D721Med (cell line): ENCODE results near the gene ACAD8.
"Not testable (repeated sequence)": the region's sequence is repeated elsewhere in the genome, so short reads cannot be mapped to it uniquely, and the experiment has no call there.

ENCODE experiments used
- DNase-seq: peaks from one replicate; pipeline ENCODE4 v3.0.0; 2011; ENCODE audit warnings: low spot score; ENCODE audit not compliant: insufficient read length
- FAIRE-seq: peaks from 2 replicates; lab custom pipeline; 2011; peaks lifted over from hg19 to GRCh38; lab: Jason Lieb, UNC
- TF ChIP-seq, protein P1 (sequence below): IDR thresholded peaks from 2 replicates; pipeline ENCODE4 v1.5.1; 2012; ENCODE audit warnings: mild to moderate bottlenecking, control low read depth; ENCODE audit not compliant: insufficient read depth; ENCODE audit errors: missing control alignments

ACAD8 gene

DNA sequence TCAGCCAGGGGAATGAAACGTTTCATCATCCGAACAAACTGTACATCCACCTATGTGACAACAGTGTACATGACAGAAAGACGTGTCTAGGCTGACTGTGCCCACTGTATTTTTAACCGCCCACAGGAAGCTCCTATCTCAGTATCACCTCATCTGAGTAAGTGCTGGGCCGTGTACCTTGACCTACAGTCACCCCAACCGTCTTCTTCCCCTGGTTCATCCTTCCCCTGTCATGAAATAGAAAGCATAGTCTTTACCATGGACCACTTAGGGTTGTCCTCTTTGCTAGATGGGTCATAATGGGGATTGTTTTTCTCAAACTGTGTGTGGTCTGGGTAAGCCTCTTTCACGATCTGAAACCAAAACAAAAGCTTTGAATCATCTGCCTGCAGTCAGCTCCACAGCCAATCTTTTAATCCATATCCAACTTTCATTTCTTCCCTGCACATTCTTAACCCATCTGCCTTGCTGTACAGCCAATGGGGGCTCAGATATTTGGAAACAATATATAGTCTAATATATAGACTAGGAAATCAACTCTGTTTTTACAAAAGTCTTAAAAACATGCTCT, 4.4 kb upstream of the ACAD8 start:
- DNase-seq (no peak), FAIRE-seq (no peak)
- TF ChIP-seq, protein P1, sequence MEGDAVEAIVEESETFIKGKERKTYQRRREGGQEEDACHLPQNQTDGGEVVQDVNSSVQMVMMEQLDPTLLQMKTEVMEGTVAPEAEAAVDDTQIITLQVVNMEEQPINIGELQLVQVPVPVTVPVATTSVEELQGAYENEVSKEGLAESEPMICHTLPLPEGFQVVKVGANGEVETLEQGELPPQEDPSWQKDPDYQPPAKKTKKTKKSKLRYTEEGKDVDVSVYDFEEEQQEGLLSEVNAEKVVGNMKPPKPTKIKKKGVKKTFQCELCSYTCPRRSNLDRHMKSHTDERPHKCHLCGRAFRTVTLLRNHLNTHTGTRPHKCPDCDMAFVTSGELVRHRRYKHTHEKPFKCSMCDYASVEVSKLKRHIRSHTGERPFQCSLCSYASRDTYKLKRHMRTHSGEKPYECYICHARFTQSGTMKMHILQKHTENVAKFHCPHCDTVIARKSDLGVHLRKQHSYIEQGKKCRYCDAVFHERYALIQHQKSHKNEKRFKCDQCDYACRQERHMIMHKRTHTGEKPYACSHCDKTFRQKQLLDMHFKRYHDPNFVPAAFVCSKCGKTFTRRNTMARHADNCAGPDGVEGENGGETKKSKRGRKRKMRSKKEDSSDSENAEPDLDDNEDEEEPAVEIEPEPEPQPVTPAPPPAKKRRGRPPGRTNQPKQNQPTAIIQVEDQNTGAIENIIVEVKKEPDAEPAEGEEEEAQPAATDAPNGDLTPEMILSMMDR, result no peak

DNA sequence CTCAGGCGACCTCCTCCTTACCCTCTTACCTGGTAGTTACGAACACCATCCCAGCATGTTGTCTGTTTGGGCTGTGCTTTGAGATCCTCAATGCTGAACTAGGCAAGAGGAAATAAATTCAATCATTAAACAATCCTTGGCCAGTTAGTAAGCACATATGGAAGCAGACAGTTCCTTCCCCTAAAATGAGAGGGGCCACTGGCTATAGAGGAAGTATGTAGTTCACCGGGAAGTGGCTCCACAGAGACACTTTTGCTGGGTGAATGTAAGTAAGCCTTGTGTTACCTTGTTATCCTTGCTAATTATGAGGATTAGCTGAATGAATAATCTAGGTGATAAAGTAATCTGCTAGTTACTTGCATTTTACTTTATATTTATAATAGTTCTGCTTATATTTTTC, 3.1 kb upstream of the ACAD8 start:
- TF ChIP-seq, protein P1, result no peak
- DNase-seq, result no peak
- no peak for FAIRE-seq

DNA sequence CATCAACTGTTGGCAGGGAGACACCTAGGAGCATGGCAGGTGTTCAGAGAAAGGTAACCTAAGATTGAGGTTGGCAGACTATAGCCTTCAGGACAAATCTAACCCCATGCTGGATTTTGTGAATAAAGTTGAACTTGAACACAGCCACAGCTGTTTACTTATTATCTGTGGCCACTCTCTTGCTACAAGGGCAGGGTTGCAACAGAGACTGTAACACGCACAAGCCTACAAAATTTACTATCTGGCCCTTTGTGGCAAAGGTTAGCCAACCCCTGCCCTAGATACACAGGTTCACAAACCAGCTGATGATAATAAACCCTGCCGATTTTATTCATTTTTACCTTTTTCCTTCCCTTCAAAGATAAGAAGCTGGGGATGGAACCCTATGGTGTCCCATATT, 2.7 kb upstream of the ACAD8 start:
- FAIRE-seq (no peak), DNase-seq (no peak)
- TF ChIP-seq, protein P1, result no peak

DNA sequence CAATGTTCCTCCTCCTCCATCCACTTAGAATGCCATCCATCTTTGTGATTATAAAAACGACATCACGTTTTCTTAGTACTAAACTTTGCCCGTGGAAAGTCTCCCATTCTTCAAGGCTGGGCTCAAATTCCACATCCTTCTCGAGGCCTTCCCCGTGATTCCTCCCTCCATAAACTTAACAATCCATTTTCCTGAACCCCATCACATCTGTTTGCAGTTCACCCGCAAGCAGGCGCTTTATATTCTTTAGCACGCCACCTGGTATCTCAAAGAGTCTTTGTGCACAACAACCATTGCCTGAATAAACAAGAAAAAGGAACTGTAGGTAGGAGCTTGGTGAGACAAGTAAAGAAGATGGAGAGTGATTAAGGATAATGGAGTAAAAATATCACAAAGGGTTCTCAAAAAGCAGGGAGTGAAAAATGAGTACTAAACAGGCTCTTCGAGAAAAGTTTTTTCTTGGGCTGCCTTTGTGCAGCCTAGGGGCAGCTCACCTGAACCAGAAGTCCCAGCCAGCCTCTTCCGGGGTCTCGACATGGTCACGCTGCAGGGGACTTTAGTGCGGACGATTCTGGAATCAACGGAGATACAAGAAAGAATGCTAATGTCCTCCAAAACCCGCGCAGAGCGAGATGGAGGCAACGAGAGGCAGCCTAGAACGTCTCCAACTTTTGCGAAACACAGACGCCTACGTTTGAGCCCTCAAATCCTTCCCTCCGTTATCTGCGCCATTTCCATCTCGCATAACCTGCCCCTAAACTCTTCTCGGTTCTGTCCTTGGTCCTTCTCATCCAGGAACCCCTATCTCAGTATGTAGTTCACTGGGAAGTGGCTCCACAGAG, 801 bp upstream of the ACAD8 start:
- DNase-seq (no peak), FAIRE-seq (no peak)
- TF ChIP-seq, protein P1, result no peak

DNA sequence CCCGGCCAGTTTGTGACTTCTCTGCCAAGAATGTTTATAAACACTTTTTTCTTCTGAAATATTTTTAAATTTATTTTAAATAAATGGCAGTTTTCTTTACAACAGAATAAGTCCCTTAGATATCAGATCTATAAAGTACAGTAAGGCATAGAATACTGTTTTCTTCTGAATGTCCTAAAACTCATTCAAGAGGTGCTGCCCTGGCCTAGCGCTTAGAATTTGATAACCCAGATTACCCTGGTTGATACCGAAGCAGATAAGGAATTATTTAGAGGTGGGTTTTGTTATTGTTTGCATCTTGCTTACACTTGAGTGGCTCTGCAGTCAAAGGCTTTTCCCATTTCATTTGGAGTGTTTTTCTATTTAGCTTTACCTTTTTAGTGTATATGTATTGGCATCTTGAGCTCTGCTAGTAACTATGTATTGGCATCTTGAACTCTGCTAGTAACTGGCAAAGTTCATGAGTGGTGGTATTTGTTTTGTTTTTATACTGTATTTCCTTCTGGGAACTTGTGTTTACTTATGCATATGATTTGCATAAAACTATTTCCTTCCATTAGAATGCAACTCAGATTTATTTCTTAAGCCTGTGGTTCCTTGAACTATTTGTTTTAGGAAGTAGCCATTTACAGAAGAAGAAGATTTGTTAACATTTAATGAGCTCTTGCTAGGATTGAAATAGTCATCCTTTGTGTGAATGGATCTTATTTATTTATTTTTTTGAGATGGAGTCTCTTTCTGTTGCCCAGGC, 1.2 kb downstream of the ACAD8 start:
- TF ChIP-seq, protein P1, result no peak
- FAIRE-seq (no peak), DNase-seq (no peak)

DNA sequence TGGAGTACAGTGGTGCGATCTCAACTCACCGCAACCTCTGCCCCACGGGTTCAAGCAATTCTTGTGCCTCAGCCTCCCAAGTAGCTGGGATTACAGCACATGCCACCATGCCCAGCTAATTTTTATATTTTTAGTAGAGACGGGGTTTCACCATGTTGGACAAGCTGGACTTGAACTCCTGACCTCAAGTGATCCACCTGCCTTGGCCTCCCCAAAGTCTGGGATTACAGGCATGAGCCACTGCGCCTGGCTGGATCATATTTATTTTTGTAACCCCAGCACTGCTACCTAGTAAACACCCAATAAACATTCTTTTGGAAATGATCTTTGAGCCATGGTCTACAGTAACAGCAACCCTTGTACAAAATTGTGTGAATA, 1.8 kb downstream of the ACAD8 start:
- DNase-seq, FAIRE-seq: not testable (repeated sequence)

DNA sequence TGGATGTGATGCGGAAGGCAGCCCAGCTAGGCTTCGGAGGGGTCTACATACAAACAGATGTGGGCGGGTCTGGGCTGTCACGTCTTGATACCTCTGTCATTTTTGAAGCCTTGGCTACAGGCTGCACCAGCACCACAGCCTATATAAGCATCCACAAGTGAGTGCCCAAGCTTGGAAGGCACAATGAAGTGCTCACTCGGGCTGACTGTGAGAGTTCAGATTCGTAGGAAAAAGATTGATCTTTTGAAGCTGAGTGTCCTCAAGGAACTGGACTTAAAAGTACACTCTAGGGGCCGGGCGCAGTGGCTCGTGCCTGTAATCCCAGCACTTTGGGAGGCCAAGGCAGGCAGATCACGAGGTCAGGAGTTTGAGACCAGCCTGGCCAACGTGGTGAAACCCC, 3.7 kb downstream of the ACAD8 start:
- DNase-seq (no peak), FAIRE-seq (no peak)
- TF ChIP-seq, protein P1, result no peak
